ENCODE results near the gene EBNA1BP2.
"Not testable (repeated sequence)": the region's sequence is repeated elsewhere in the genome, so short reads cannot be mapped to it uniquely, and the experiment has no call there.

The EBNA1BP2 gene, protein sequence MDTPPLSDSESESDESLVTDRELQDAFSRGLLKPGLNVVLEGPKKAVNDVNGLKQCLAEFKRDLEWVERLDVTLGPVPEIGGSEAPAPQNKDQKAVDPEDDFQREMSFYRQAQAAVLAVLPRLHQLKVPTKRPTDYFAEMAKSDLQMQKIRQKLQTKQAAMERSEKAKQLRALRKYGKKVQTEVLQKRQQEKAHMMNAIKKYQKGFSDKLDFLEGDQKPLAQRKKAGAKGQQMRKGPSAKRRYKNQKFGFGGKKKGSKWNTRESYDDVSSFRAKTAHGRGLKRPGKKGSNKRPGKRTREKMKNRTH

DNA sequence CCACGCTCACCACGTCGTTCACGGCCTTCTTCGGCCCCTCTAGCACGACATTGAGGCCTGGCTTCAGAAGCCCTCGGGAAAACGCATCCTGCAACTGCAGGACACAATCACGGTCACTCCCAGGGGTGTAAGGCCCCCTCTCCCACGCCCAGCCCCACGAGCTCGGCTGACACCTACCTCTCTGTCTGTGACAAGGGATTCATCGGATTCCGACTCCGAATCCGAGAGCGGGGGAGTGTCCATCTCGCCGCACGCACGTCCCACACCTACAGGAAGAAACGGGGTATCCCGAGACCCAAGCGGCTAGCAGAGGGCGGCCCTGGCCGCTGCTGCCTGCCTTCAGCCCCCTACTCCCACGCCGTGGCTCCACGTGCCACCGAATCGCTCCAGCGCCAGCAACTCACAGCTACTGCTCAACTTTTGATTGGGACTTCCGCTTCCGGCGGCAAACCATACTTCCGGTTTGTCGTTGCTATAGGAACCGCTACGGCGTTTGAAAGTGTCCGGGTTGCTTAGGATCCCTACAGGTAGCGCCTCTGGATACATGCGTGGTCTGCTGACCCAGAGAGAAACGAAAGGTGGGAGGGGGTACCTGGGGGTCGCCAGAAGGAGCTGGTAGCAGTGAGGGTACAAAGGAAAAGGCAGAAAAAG lies at the start of gene EBNA1BP2, which contains the start of gene CFAP57:
EBNA1BP2 (minus strand) TSS at position 415 of the 651 bp plus-strand sequence; CDS start at position 243, 172 bp downstream.
CFAP57 (plus strand) TSS at position 455 of the 651 bp plus-strand sequence. CDS start 424 bp downstream, outside the sequence.
- no peak for TF ChIP-seq CTCF (IDR thresholded peaks at IDR 0.05; ENCODE audit: low read depth, low read length)
- DNase-seq (ENCODE audit: extremely low read depth, low read depth): peak; percentile 68

DNA sequence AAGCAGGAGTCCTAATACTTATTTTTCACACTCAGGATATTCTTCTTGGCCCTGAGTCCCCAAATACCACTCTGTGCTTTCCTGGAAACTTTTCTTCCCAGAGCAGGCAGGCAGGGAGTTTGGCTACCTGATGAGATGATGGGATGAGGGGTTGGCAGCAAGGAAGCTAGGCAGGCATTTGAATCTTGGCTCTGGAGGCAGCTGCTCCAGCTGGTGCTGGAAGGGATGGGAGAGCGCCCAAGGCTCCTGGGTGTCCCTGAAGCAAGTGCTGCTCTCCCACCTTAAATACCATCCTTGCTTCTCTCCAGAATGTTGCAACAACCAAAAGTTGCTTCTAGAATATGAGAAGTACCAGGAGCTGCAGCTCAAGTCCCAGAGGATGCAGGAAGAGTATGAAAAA lies 49.7 kb upstream of the EBNA1BP2 start:
- TF ChIP-seq CTCF (IDR thresholded peaks at IDR 0.05; ENCODE audit: low read depth, low read length): no peak
- DNase-seq (ENCODE audit: extremely low read depth, low read depth): no peak

- TF ChIP-seq CTCF (IDR thresholded peaks at IDR 0.05; ENCODE audit: low read depth, low read length): no peak
These were observed 49.1 kb upstream of the EBNA1BP2 start for GRCh38 chr1:43220905-43221778.

DNA sequence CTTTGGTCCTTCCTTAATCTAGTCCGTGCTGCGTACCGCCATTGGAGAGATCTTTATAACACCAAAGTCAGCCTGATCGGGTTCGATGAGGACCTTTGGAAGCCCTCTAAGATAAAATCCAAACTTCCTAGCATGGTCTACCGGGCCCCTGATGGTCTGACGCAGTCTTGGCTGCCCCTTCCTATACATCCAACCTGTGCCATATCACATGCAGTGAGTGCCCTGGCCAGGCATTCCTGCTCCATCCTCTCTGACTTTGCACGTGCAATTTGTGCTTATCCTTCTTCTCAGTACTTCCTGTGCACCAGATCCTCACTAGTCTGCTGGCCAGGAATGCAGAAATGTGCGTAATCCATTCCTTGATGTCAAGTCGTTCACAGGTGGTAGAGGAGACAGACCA lies 45.7 kb upstream of the EBNA1BP2 start:
- no peak for TF ChIP-seq CTCF (IDR thresholded peaks at IDR 0.05; ENCODE audit: low read depth, low read length)

More at GRCh38 chr1:43220905-43221778, 49.1 kb upstream of the EBNA1BP2 start:
- no peak for DNase-seq (ENCODE audit: extremely low read depth, low read depth)

DNA sequence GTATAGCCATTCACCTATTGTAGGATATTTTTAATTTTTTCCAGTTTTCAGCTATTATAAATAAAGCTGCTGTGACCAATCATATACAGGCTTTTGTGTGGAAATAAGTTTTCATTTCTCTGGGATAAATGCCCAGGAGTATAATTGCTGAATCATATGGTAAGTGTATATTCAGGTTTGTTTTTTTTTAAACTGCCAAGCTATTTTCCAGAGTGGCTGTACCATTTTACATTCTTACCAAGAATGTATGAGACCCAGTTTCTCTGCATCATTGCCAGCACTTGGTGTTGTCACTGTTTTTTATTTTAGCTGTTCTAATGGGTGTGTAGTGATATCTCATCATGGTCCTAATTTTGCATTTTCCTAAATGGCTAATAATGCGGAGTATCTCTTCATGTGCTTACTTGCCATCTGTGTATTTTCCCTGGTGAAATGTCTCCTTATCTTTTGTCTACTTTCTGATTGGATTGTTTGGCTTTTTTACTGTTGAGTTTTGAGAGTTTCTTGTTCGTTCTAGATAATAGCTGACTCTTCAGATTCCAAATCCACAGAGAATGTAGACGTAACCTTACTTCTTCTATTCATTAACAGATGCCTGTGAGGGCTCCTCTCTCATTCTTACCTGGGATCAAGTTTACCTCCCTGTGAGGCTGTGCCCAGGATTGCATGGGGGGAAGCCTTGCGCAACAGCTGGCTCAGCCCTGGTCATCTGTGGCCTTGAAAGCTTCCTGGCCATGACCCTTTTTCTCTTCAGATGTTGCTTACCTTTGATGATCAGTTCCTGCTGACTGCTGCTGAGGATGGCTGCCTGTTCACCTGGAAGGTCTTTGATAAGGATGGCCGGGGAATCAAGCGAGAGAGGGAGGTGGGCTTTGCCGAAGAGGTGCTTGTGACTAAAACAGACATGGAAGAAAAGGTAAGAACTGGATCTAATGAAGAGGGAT lies 42.7 kb upstream of the EBNA1BP2 start:
- TF ChIP-seq CTCF (IDR thresholded peaks at IDR 0.05; ENCODE audit: low read depth, low read length): no peak
- DNase-seq (ENCODE audit: extremely low read depth, low read depth): no peak

More for the DNA sequence above, 45.7 kb upstream of the EBNA1BP2 start:
- DNase-seq (ENCODE audit: extremely low read depth, low read depth): no peak

DNA sequence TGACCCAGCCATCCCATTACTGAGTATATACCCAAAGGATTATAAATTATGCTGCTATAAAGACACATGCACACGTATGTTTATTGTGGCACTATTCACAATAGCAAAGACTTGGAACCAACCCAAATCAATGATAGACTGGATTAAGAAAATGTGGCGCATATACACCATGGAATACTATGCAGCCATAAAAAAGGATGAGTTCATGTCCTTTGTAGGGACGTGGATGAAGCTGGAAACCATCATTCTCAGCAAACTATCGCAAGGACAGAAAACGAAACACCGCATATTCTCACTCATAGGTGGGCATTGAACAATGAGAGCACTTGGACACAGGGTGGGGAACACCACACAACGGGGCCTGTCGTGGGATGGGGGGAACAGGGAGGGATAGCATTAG lies 36.2 kb upstream of the EBNA1BP2 start:
- not testable (repeated sequence) for DNase-seq (ENCODE audit: extremely low read depth, low read depth)
